MCF 10A (cell line): ENCODE data around the gene RUSF1. TPM values are rescaled to one million over a fixed set of nuclear protein-coding genes. Genes with fewer than 3 reads are reported as not detected.
"Not testable (repeated sequence)": the region's sequence is repeated elsewhere in the genome, so short reads cannot be mapped to it uniquely, and the experiment has no call there.

Source experiments
- BruUV-seq: library from RNA; stranded (reverse); fragments of 400-500 nt; replicated peaks from 2 replicates; lab custom pipeline; 2021; lab: Mats Ljungman, UMichigan
- CTCF ChIA-PET: fragments of 300-600 bp; sonication (Branson Sonifier 250); formaldehyde crosslinking; extraction: SDS; loops from one replicate; lab custom pipeline; 2021; ENCODE audit warnings: antibody characterized with exemption, inconsistent platforms; lab: Yijun Ruan, JAX
- POLR2A ChIA-PET: fragments of 300-600, 350-650 bp; sonication (Branson Sonifier 250); formaldehyde crosslinking; extraction: SDS; loops from one replicate; lab custom pipeline; 2020; ENCODE audit warnings: antibody characterized with exemption, inconsistent platforms; lab: Yijun Ruan, JAX
- DNase-seq: peaks from one replicate; pipeline ENCODE4 v3.0.0-alpha.2; 2018; ENCODE audit not compliant: unreplicated experiment
- H3K27ac Mint-ChIP-seq: one replicate; pipeline ENCODE4 v1.8.0; 2022; ENCODE audit warnings: mild to moderate bottlenecking, low read depth, mixed read lengths; ENCODE audit not compliant: unreplicated experiment
- H3K27me3 Mint-ChIP-seq: one replicate; pipeline ENCODE4 v1.8.0; 2022; ENCODE audit warnings: mixed read lengths; ENCODE audit not compliant: insufficient read depth, unreplicated experiment
- H3K36me3 Mint-ChIP-seq: one replicate; pipeline ENCODE4 v1.8.0; 2022; ENCODE audit warnings: mild to moderate bottlenecking, moderate library complexity, mixed read lengths; ENCODE audit not compliant: insufficient read depth, unreplicated experiment
- H3K4me1 Mint-ChIP-seq: one replicate; pipeline ENCODE4 v1.8.0; 2022; ENCODE audit warnings: mixed read lengths; ENCODE audit not compliant: insufficient read depth, unreplicated experiment
- H3K4me3 Mint-ChIP-seq: one replicate; pipeline ENCODE4 v1.8.0; 2022; ENCODE audit warnings: mild to moderate bottlenecking, moderate library complexity, mixed read lengths; ENCODE audit not compliant: unreplicated experiment
- H3K9me3 Mint-ChIP-seq: one replicate; pipeline ENCODE4 v1.8.0; 2022; ENCODE audit warnings: mixed read lengths; ENCODE audit not compliant: unreplicated experiment
- intact Hi-C: fragments of 100-400 bp; cut with micrococcal nuclease; formaldehyde crosslinking; loops from 2 replicates; pipeline ENCODE4 v1.14.1; 2022
- total RNA-seq: library from RNA; stranded (reverse); gene quantifications from 2 replicates; pipeline ENCODE4 v1.2.3, GENCODE V29; 2022
- TF ChIP-seq, protein P1 (sequence below): fragments of 200-600 bp; IDR thresholded peaks from one replicate; pipeline ENCODE4 v1.8.0; 2022; ENCODE audit warnings: antibody characterized with exemption, mild to moderate bottlenecking; ENCODE audit not compliant: unreplicated experiment

RUSF1 gene
- total RNA-seq, 1 experiment from 2014 or later: 72.0 TPM

DNA sequence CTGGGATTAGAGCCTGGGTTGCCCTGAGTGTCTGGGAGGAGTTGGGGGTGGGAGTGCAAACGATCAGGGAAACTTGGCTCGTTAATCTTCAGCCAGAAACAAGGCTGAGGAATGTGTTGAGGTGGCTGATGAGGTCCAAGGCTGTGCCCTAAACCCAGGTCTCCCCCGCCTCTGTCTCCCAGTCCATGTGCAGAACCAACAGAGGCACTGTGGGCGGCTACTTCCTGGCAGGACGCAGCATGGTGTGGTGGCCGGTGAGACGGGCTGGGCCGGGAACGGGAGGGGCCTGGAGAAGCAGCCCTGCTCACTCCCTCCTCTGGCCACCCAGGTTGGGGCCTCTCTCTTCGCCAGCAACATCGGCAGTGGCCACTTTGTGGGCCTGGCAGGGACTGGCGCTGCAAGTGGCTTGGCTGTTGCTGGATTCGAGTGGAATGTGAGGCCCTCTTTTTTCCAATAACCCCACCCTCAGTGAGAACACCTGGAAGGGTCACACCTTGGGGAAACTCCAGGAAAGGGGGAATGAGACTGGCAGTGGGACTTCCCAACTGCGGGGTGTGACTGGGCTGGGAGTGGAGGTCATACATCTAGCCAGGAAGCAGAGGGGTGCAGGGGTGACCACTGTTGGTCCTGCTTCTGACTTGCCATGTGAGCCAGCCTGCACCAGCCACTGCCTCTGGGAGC lies 23.6 kb downstream of the RUSF1 start:
- no peaks in the 10 kb centered on the region for H3K9me3 Mint-ChIP-seq
- H3K36me3 Mint-ChIP-seq: peaks cover 14% of the 10 kb centered on the region
- CTCF ChIA-PET: interaction anchor here (1.5 kb wide), 1 partner anchor 10 kb away, joined by 3 read pairs; no protein-coding TSS in a partner anchor
- TF ChIP-seq, protein P1, sequence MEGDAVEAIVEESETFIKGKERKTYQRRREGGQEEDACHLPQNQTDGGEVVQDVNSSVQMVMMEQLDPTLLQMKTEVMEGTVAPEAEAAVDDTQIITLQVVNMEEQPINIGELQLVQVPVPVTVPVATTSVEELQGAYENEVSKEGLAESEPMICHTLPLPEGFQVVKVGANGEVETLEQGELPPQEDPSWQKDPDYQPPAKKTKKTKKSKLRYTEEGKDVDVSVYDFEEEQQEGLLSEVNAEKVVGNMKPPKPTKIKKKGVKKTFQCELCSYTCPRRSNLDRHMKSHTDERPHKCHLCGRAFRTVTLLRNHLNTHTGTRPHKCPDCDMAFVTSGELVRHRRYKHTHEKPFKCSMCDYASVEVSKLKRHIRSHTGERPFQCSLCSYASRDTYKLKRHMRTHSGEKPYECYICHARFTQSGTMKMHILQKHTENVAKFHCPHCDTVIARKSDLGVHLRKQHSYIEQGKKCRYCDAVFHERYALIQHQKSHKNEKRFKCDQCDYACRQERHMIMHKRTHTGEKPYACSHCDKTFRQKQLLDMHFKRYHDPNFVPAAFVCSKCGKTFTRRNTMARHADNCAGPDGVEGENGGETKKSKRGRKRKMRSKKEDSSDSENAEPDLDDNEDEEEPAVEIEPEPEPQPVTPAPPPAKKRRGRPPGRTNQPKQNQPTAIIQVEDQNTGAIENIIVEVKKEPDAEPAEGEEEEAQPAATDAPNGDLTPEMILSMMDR: no peak
- H3K4me1 Mint-ChIP-seq: no peaks in the 10 kb centered on the region
- no peak overlapping the region for H3K27ac Mint-ChIP-seq
- intact Hi-C loops: no loop called here
- no peak for DNase-seq
- no peak overlapping the region for H3K4me3 Mint-ChIP-seq
- no TSS peak for BruUV-seq
- POLR2A ChIA-PET: interaction anchor here (0.9 kb wide), 1 partner anchor 228 kb away, joined by 3 read pairs; a partner anchor contains a TSS
- H3K27me3 Mint-ChIP-seq: peaks cover 13% of the 10 kb centered on the region

GRCh38 chr16:31484048-31484447 lies 24.1 kb downstream of the RUSF1 start:
- CTCF ChIA-PET: interaction anchor here (1.5 kb wide), 1 partner anchor 9 kb away, joined by 3 read pairs; no protein-coding TSS in a partner anchor
- BruUV-seq, POLR2A ChIA-PET, intact Hi-C loops, H3K9me3 Mint-ChIP-seq, H3K27ac Mint-ChIP-seq, H3K4me3 Mint-ChIP-seq, DNase-seq, H3K4me1 Mint-ChIP-seq: not testable (repeated sequence)
- H3K27me3 Mint-ChIP-seq: peaks cover 13% of the 10 kb centered on the region
- peaks cover 14% of the 10 kb centered on the region for H3K36me3 Mint-ChIP-seq

DNA sequence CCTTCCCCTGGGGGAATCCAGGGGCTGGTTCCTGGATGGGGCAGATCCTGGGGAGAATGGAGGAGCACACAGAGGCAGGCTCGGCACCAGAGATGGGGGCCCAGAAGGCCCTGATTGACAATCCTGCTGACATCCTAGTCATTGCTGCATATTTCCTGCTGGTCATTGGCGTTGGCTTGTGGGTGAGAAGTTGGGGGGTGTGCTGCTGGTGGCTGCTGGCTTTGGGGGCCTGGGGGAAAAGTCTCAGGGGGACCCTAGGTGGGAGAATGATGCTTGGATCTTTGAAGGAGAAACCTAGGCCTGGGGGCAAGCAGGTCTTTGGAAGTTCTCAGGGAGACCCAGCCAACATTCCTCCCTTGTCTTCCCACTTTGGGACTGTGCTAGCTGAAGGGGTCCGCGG lies 25.1 kb downstream of the RUSF1 start, which contains the start of gene SLC5A2:
Gene SLC5A2, plus strand, starts transcription at position 43 of the 400 bp plus-strand sequence. Its CDS starts 14 bp downstream, at position 57.
- CTCF ChIA-PET: interaction anchor here (0.7 kb wide), 1 partner anchor 269 kb away, joined by 3 read pairs; no protein-coding TSS in a partner anchor
- Mint-ChIP-seq H3K27me3 (peaks cover 13% of the 10 kb centered on the region), H3K27ac (no peak within 1 kb of the TSS), H3K9me3 (no peaks in the 10 kb centered on the region), H3K36me3 (peaks cover 15% of the 10 kb centered on the region), H3K4me3 (no peak within 1 kb of the TSS), H3K4me1 (no peaks in the 10 kb centered on the region)
- no TSS peak for BruUV-seq
- DNase-seq: no peak
- TF ChIP-seq, protein P1: no peak
- intact Hi-C loops: no loop called here
- POLR2A ChIA-PET: no interaction called here

DNA sequence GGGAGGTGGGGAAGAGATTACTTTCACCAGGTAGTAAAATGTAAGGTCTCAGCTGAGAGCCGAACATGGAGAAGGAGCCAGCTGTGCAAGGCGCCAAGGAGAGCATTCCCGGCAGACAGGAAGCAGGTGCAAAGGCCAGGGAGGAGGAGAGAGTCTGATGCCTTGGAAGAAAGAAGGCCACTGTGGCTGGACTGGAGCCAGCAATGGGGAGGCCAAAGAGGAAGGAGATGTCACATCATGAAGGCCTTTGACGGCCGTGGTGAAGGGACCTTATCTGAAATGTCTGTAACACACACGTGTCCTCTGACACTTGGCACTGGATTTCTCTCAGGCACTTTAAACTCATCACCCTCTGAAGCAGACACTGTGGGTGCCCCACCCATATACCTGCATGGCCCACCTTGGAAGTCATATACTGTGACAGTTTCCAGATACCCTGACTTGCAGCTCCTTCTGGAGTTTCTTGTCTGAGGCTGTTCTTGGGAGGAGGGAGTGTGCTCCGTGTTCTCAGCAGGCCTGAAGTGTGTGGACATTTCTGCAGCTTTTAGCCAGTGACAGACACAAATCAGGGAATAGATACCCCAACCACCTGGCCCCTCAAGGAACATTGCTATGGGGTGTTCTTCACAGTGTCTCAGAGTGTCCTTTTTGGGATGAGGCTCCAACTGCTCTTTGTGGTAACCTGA lies 27.2 kb downstream of the RUSF1 start:
- Mint-ChIP-seq H3K27ac (no peak overlapping the region), H3K9me3 (no peaks in the 10 kb centered on the region), H3K4me3 (no peak overlapping the region), H3K27me3 (peaks cover 13% of the 10 kb centered on the region), H3K36me3 (peaks cover 15% of the 10 kb centered on the region), H3K4me1 (no peaks in the 10 kb centered on the region)
- TF ChIP-seq, protein P1: no peak
- intact Hi-C loops: no loop called here
- ChIA-PET CTCF (interaction anchor here (0.8 kb wide), 1 partner anchor 14 kb away, joined by 3 read pairs; no protein-coding TSS in a partner anchor), POLR2A (no interaction called here)
- TSS peak; percentile 25 for BruUV-seq
- DNase-seq: no peak
